Activated CD8-positive, alpha-beta memory T cell treated with anti-CD3 and anti-CD28 coated beads, Interleukin-2, amount 10 ng/mL, durations not matched to agents 7 days and 5 days (primary cell): ENCODE data around the gene KCNMB2. TPM values are rescaled to one million over a fixed set of nuclear protein-coding genes. Genes with fewer than 3 reads are reported as not detected.

Experiments
- ATAC-seq: fragments of 150-1000 bp; cut with Tn5 transposase; one replicate; pipeline ENCODE4 v1.10.0; 2021; ENCODE audit warnings: moderate library complexity
- CTCF ChIA-PET: fragments of 350-600 bp; sonication (Branson Sonifier 250); formaldehyde crosslinking; loops from one replicate; lab custom pipeline; 2021; ENCODE audit warnings: antibody characterized with exemption; lab: Charles Lee
- DNase-seq: peaks from one replicate; pipeline ENCODE4 v3.0.0-alpha.2; 2020
- H3K27ac Mint-ChIP-seq: one replicate; pipeline ENCODE4 v1.8.0; 2021; ENCODE audit warnings: mild to moderate bottlenecking, mixed read lengths
- H3K27me3 Mint-ChIP-seq: one replicate; pipeline ENCODE4 v1.8.0; 2021; ENCODE audit warnings: mixed read lengths
- H3K36me3 Mint-ChIP-seq: one replicate; pipeline ENCODE4 v1.8.0; 2021; ENCODE audit warnings: mild to moderate bottlenecking, mixed read lengths
- H3K4me1 Mint-ChIP-seq: one replicate; pipeline ENCODE4 v1.8.0; 2021; ENCODE audit warnings: mixed read lengths
- H3K4me3 Mint-ChIP-seq: one replicate; pipeline ENCODE4 v1.8.0; 2021; ENCODE audit warnings: mild to moderate bottlenecking, moderate library complexity, mixed read lengths
- H3K9me3 Mint-ChIP-seq: one replicate; pipeline ENCODE4 v1.8.0; 2022; ENCODE audit warnings: low read depth, mixed read lengths
- total RNA-seq, 2 experiments: library from RNA; stranded (reverse); gene quantifications; one replicate each; pipeline ENCODE4 v1.2.3, GENCODE V29; 2021

Gene KCNMB2
- total RNA-seq, 2 experiments from 2014 or later = not detected

DNA sequence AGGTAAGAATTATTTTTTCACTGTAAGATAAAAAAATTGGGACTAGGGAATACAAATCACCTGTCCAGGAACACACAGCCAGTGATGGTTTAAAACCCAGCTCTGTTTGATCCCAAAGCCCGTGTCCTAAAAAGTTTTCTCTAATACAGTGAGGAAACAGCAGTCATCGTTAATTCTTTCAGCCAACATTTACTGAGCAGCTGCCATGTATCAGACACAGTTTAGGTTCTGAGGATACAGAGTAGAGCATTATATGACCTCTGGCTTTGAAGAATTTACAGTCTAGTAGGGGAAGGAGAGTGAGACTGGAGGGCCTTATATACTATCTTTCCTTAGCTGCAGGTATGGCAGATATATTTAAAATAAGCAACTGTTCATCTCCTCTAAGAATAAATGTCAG is 82.7 kb downstream of the KCNMB2 start:
- CTCF ChIA-PET = no interaction called here

DNA sequence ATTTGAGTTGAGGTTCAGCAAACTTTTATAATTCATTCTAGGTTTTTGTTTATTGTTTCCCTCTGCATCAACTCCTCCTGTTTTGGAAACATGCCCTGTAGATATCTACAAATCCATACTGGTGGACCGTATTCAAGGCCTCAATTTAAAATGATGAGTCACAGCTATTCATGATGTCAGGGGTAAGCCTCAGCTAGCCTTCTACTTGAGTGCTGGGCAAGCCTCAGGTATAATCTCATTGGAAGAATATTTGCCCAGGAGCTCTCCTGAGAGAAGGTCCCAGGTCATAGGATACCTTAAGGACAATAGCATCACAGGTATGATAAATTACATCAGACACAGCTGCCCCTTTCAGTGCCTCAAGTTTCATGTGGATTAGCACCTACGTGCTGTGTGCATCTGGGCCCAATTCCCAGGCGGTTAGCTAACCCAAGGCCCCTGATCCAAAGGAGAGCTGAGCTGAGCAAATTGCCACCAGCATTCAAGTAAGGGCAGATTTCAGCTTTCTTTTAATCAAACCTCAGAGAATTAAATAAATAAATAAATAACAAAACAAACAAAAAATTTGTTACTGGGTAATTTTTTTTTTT is 87.5 kb downstream of the KCNMB2 start:
- no peaks in the 10 kb centered on the region for H3K36me3 Mint-ChIP-seq
- ATAC-seq (no peak), DNase-seq (no peak)
- no peaks in the 10 kb centered on the region for H3K27me3 Mint-ChIP-seq
- no peak overlapping the region for H3K4me3 Mint-ChIP-seq
- H3K9me3 Mint-ChIP-seq = no peaks in the 10 kb centered on the region
- no peaks in the 10 kb centered on the region for H3K4me1 Mint-ChIP-seq
- H3K27ac Mint-ChIP-seq = no peak overlapping the region
- CTCF ChIA-PET = interaction anchor here (0.7 kb wide), 2 partner anchors 26 to 895 kb away, joined by 3 read pairs; no protein-coding TSS in a partner anchor

More for the DNA sequence above, 82.7 kb downstream of the KCNMB2 start:
- DNase-seq (no peak), ATAC-seq (no peak)
- Mint-ChIP-seq H3K27me3 (no peaks in the 10 kb centered on the region), H3K4me1 (no peaks in the 10 kb centered on the region), H3K9me3 (no peaks in the 10 kb centered on the region), H3K27ac (no peak overlapping the region), H3K36me3 (no peaks in the 10 kb centered on the region), H3K4me3 (no peak overlapping the region)

- Mint-ChIP-seq H3K4me3 (no peak overlapping the region), H3K36me3 (no peaks in the 10 kb centered on the region), H3K27me3 (no peaks in the 10 kb centered on the region), H3K4me1 (no peaks in the 10 kb centered on the region), H3K27ac (no peak overlapping the region), H3K9me3 (no peaks in the 10 kb centered on the region)
- CTCF ChIA-PET = interaction anchor here (0.7 kb wide), 2 partner anchors 25 to 894 kb away, joined by 3 read pairs; no protein-coding TSS in a partner anchor
- no peak for ATAC-seq
- DNase-seq = no peak
These were observed 88.0 kb downstream of the KCNMB2 start for GRCh38 chr3:178624276-178624675.

- Mint-ChIP-seq H3K9me3 (no peaks in the 10 kb centered on the region), H3K27ac (no peak overlapping the region), H3K36me3 (no peaks in the 10 kb centered on the region), H3K4me1 (no peaks in the 10 kb centered on the region), H3K27me3 (no peaks in the 10 kb centered on the region), H3K4me3 (no peak overlapping the region)
- CTCF ChIA-PET = no interaction called here
- no peak for ATAC-seq
- DNase-seq = no peak
These were observed 88.9 kb downstream of the KCNMB2 start for GRCh38 chr3:178625053-178625600.

- Mint-ChIP-seq H3K4me1 (no peaks in the 10 kb centered on the region), H3K27me3 (no peaks in the 10 kb centered on the region), H3K27ac (no peak overlapping the region), H3K4me3 (no peak overlapping the region), H3K36me3 (no peaks in the 10 kb centered on the region), H3K9me3 (no peaks in the 10 kb centered on the region)
- CTCF ChIA-PET = no interaction called here
- ATAC-seq (no peak), DNase-seq (no peak)
These were observed 91.8 kb downstream of the KCNMB2 start for GRCh38 chr3:178628037-178628436.

DNA sequence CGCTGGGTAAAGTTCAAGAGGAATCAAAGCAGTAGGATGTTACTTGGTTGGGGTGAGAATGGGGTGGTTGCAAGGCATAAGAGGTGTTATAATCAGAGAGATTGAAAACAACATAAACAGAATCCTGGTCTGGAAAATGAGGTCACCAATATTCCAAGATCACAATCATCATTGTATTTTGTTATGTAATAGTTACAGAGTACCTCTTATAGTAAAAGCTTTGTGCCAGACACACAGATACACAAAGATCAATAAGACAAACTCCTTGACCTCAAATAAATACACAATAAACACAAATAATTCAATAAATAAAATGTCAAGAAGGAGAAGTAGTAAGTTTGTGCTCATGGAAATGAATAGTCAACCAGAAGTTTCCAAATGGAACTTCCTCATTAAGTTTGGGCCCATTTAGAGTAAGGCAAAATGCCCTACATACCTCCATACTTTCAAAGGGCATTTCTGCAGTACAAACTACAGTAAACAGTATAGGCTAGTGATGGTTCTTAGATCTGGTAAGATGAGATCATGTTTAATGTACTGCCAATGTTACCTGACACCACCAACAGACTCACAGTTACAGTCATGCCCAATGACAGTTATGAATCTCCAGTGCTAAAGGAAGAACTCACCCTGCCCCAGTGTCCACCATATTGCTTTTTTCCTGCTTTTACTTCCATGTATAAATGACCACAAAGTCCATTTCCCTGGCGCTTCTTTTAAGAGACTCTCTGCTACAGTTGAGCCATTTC is 93.4 kb downstream of the KCNMB2 start:
- H3K4me1 Mint-ChIP-seq = no peaks in the 10 kb centered on the region
- DNase-seq (no peak), ATAC-seq (no peak)
- no peaks in the 10 kb centered on the region for H3K9me3 Mint-ChIP-seq
- H3K27me3 Mint-ChIP-seq = no peaks in the 10 kb centered on the region
- no peak overlapping the region for H3K27ac Mint-ChIP-seq
- H3K36me3 Mint-ChIP-seq = no peaks in the 10 kb centered on the region
- CTCF ChIA-PET = no interaction called here
- H3K4me3 Mint-ChIP-seq = no peak overlapping the region

GRCh38 chr3:178631950-178632349 is 95.7 kb downstream of the KCNMB2 start:
- CTCF ChIA-PET = no interaction called here
- Mint-ChIP-seq H3K4me1 (no peaks in the 10 kb centered on the region), H3K36me3 (no peaks in the 10 kb centered on the region), H3K27ac (no peak overlapping the region), H3K9me3 (no peaks in the 10 kb centered on the region), H3K27me3 (no peaks in the 10 kb centered on the region), H3K4me3 (no peak overlapping the region)
- DNase-seq (no peak), ATAC-seq (no peak)

DNA sequence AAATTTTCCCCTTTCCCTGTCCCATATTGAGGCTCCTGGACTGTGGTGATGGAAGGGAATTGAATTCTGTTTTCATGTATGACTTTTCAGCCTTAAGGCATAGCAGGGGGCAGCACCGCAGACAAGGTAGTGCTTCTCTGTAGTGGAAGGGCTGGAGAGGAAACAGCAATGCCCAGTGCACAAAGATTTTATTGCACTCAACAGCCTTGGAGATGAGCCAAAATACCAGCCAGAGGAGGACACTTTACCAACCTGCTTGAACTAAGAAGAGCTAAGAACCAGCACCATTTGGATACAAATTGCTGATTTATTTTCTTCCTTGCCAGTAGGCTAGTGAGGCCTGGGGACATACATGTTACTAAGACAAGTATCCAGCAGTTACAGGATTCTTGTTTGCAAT is 98.7 kb downstream of the KCNMB2 start:
- Mint-ChIP-seq H3K27me3 (no peaks in the 10 kb centered on the region), H3K9me3 (no peaks in the 10 kb centered on the region), H3K4me3 (no peak overlapping the region), H3K36me3 (no peaks in the 10 kb centered on the region), H3K4me1 (no peaks in the 10 kb centered on the region), H3K27ac (no peak overlapping the region)
- ATAC-seq = no peak
- CTCF ChIA-PET = no interaction called here
- no peak for DNase-seq

GRCh38 chr3:178637802-178638201 is 101.6 kb downstream of the KCNMB2 start:
- Mint-ChIP-seq H3K4me3 (no peak overlapping the region), H3K9me3 (no peaks in the 10 kb centered on the region), H3K27me3 (no peaks in the 10 kb centered on the region), H3K36me3 (no peaks in the 10 kb centered on the region), H3K27ac (no peak overlapping the region), H3K4me1 (no peaks in the 10 kb centered on the region)
- CTCF ChIA-PET = no interaction called here
- DNase-seq = no peak
- no peak for ATAC-seq

DNA sequence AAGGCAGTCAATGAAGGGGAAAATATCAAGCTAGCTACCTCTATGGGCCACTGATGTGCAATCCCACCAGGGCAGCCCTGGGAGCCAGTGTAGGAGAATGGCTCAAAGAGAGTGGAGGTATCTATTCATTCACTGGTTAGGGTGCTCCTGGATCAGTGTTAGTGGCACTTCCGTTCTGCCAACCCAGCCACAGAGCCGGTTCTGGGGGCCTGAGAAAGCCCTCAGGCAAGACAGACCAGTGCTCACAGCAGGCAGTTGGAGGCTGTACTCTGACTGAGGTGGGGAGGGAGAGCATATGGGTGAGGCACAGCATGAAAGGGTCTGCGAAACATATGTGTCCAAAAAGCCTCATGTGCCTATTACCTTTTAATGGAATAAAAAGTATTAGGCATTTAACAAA is 109.3 kb downstream of the KCNMB2 start:
- no peak overlapping the region for H3K27ac Mint-ChIP-seq
- H3K9me3 Mint-ChIP-seq = peaks cover 3% of the 10 kb centered on the region
- ATAC-seq (no peak), DNase-seq (no peak)
- H3K36me3 Mint-ChIP-seq = no peaks in the 10 kb centered on the region
- H3K27me3 Mint-ChIP-seq = no peaks in the 10 kb centered on the region
- no peaks in the 10 kb centered on the region for H3K4me1 Mint-ChIP-seq
- CTCF ChIA-PET = no interaction called here
- H3K4me3 Mint-ChIP-seq = no peak overlapping the region

DNA sequence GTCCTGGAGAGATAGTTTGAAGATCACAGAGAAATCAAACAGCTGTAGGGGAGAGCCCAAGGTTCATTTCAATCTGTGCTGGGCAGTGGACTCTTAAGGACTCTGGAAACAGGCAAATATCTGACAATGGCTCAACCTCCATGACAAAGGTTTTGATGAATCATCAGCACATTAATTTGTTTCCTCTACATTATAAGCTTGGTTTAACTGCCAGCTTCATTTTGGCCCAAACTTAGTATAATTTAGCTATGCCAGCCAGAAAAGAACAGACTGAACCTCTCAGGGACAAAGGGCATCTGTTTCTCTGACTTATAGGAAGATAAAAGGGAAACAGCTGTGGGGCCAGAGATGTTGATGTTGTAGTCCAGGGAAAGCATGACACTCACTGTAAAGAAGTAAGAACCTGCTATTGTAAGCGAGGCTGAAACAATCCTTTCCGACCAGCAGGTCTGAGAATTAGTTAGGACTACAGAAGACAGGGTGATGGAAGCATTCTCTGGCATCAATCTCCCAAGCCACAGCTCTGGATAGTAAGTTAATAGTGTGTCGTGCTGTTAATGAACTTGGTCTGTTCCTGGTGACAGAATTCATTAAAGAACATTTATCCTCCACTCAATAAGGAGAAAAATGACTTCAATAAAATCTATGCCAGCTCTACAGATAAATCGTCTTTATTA is 110.1 kb downstream of the KCNMB2 start:
- H3K27me3 Mint-ChIP-seq = no peaks in the 10 kb centered on the region
- ATAC-seq = no peak
- no peaks in the 10 kb centered on the region for H3K36me3 Mint-ChIP-seq
- H3K4me1 Mint-ChIP-seq = no peaks in the 10 kb centered on the region
- peaks cover 3% of the 10 kb centered on the region for H3K9me3 Mint-ChIP-seq
- no peak overlapping the region for H3K27ac Mint-ChIP-seq
- DNase-seq = no peak
- H3K4me3 Mint-ChIP-seq = no peak overlapping the region
- CTCF ChIA-PET = no interaction called here

DNA sequence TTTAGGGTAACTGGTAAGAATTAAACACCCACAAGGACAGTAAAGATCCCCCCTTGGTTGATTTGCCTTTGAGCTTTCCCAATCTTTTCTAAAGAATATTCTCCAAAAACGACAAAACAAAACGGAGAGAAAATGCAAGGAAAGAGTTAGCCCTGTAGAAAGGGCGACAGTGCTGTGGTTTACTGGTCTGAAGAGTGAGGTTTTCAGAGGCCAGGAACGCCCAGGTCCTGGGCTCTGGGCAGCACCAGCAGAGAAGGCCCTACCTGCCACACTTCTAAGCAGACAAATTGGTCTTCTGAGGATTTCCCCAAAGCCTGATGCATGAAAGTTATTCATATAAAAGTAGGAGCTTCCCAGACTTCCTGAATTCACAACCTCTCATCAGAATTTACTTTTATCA is 119.3 kb downstream of the KCNMB2 start:
- H3K36me3 Mint-ChIP-seq = no peaks in the 10 kb centered on the region

GRCh38 chr3:178658694-178659325 is 122.6 kb downstream of the KCNMB2 start:
- no peaks in the 10 kb centered on the region for H3K36me3 Mint-ChIP-seq
- no peaks in the 10 kb centered on the region for H3K4me1 Mint-ChIP-seq
- H3K27me3 Mint-ChIP-seq = no peaks in the 10 kb centered on the region
- H3K4me3 Mint-ChIP-seq = no peak overlapping the region
- CTCF ChIA-PET = interaction anchor here (0.7 kb wide), 1 partner anchor 9 kb away, joined by 4 read pairs; no protein-coding TSS in a partner anchor
- H3K27ac Mint-ChIP-seq = no peak overlapping the region
- DNase-seq = no peak
- ATAC-seq = no peak
- no peaks in the 10 kb centered on the region for H3K9me3 Mint-ChIP-seq

More for the DNA sequence above, 119.3 kb downstream of the KCNMB2 start:
- H3K9me3 Mint-ChIP-seq = no peaks in the 10 kb centered on the region
- H3K4me3 Mint-ChIP-seq = no peak overlapping the region
- H3K27ac Mint-ChIP-seq = no peak overlapping the region
- H3K4me1 Mint-ChIP-seq = no peaks in the 10 kb centered on the region
- CTCF ChIA-PET = no interaction called here
- no peaks in the 10 kb centered on the region for H3K27me3 Mint-ChIP-seq
- DNase-seq (no peak), ATAC-seq (no peak)
